ENCODE measurements around the gene FREM2.

FREM2 gene

DNA sequence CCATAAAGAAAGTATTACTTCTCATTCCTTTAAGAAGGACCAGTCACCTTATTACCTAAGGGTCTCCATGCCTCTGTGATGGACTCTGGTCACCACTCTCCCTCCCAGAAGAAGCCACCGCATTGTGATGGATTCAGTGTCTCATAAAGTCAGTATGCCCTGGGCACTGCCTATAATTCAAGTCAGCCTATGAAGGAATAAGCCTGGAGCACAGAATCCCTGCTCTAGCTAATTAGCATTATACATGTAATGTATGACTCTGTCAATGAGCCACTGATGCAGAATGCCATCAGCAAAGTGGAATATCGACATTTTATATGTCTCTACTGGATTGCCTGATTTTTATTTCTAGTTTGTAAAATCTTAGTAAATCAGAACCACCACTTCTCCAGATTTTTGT is 14.9 kb upstream of the FREM2 start:
- Mint-ChIP-seq H3K27ac (no peak overlapping the region), H3K36me3 (no peaks in the 10 kb centered on the region), H3K9me3 (ENCODE audit: low read depth) (no peaks in the 10 kb centered on the region), H3K4me3 (no peak overlapping the region), H3K4me1 (ENCODE audit: low read depth) (no peaks in the 10 kb centered on the region), H3K27me3 (peaks cover 9% of the 10 kb centered on the region)

DNA sequence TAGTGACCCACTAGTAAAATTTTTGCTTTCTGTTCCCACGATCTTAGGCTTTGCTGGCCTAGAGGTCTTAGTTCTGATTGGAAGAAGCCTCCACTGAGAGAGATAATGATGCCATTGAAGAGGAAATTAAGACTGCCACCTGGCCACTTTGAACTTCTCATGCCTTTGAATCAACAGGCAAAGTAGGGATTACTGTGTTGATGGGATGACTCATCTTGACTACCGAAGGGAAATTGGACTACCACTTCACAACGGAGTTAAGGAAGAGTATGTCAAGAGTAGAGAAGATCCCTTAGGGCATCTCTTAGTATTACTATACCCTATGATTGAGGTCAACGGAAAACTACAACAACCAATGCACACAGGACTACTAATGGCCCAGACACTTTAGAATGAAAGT is 12.7 kb upstream of the FREM2 start:
- Mint-ChIP-seq H3K4me1 (ENCODE audit: low read depth) (no peaks in the 10 kb centered on the region), H3K27me3 (peaks cover 5% of the 10 kb centered on the region), H3K36me3 (no peaks in the 10 kb centered on the region), H3K4me3 (no peak overlapping the region), H3K9me3 (ENCODE audit: low read depth) (no peaks in the 10 kb centered on the region), H3K27ac (no peak overlapping the region)

DNA sequence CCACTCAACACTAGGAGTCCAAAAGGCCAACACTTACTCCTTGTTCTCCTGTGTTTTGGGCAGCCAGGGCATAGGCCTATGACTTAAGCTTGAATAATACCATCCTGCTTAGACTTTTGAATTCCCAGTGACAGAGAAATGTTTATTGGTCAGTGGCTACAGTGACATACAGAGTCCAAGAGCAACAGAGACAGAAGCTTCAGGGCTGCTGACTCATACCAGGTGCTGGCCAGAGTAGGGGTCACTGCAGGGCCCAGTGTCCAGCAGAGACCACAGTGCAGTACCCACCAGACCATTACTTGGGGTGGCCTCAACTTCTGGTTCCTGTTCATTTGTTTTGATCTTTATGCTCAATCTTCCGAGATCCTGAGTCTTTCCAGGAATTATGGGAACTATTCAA is 6.0 kb upstream of the FREM2 start:
- no peak overlapping the region for H3K4me3 Mint-ChIP-seq
- H3K9me3 Mint-ChIP-seq (ENCODE audit: low read depth) = no peaks in the 10 kb centered on the region
- H3K27ac Mint-ChIP-seq = no peak overlapping the region
- H3K36me3 Mint-ChIP-seq = no peaks in the 10 kb centered on the region
- peaks cover 1% of the 10 kb centered on the region for H3K4me1 Mint-ChIP-seq (ENCODE audit: low read depth)
- H3K27me3 Mint-ChIP-seq = peaks cover 13% of the 10 kb centered on the region

GRCh38 chr13:38684714-38685113 is 2.2 kb upstream of the FREM2 start:
- Mint-ChIP-seq H3K27me3 (peaks cover 13% of the 10 kb centered on the region), H3K27ac (no peak overlapping the region), H3K36me3 (no peaks in the 10 kb centered on the region), H3K9me3 (ENCODE audit: low read depth) (no peaks in the 10 kb centered on the region), H3K4me1 (ENCODE audit: low read depth) (peaks cover 5% of the 10 kb centered on the region), H3K4me3 (no peak overlapping the region)

GRCh38 chr13:38685431-38685830 is 1.4 kb upstream of the FREM2 start:
- Mint-ChIP-seq H3K9me3 (ENCODE audit: low read depth) (no peaks in the 10 kb centered on the region), H3K27ac (no peak overlapping the region), H3K27me3 (peaks cover 13% of the 10 kb centered on the region), H3K4me3 (no peak overlapping the region), H3K36me3 (no peaks in the 10 kb centered on the region), H3K4me1 (ENCODE audit: low read depth) (peaks cover 5% of the 10 kb centered on the region)

DNA sequence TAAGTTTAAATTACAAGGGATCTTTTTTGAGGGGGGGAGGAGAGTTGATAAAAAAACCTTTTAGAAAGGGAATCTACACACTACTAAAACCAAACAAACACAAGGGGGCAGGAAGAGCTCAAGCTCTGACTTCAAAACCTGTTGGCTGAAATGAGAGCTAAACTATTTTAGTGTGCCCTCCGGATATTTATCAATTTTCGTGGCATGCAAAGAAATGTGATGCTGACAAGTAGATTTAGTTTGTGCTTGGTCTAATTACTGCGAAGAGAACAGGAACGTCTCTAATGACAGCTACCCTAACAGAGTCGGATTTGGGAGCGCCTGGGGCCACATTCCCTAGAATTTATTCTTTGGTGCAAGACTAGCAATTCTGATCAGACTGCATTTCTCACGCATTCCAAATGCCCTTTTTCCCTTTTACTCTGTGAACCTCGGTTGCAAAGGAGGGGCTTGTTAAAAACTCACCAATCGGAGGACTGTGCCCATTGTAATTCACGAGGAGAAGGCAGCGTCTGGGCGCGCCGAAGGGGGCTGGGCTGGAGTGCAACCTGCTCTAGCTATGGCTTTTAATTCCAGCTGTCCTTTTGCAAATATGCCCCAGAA is 802 bp upstream of the FREM2 start:
- Mint-ChIP-seq H3K36me3 (no peaks in the 10 kb centered on the region), H3K27ac (no peak overlapping the region), H3K27me3 (peaks cover 13% of the 10 kb centered on the region), H3K4me3 (no peak overlapping the region), H3K9me3 (ENCODE audit: low read depth) (no peaks in the 10 kb centered on the region), H3K4me1 (ENCODE audit: low read depth) (peaks cover 5% of the 10 kb centered on the region)

DNA sequence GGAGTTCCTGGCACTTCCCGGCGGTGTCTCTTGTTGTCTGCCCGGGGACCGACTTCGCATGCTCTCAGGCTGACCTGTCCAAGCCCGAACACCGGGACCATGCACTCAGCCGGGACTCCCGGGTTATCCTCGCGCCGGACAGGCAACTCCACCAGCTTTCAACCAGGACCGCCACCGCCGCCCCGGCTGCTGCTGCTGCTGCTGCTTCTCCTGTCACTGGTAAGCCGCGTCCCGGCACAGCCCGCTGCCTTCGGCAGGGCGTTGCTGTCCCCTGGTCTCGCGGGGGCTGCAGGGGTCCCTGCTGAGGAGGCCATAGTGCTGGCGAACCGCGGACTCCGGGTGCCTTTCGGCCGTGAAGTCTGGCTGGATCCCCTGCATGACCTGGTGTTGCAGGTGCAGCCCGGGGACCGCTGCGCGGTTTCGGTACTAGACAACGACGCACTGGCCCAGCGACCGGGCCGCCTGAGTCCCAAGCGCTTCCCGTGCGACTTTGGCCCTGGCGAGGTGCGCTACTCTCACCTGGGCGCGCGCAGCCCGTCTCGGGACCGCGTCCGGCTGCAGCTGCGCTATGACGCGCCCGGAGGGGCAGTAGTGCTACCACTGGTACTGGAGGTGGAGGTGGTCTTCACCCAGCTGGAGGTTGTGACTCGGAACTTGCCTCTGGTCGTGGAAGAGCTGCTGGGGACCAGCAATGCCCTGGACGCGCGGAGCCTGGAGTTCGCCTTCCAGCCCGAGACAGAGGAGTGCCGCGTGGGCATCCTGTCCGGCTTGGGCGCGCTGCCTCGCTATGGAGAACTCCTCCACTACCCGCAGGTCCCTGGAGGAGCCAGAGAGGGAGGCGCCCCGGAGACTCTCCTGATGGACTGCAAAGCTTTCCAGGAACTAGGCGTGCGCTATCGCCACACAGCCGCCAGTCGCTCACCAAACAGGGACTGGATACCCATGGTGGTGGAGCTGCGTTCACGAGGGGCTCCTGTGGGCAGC is 661 bp downstream of the FREM2 start:
- H3K9me3 Mint-ChIP-seq (ENCODE audit: low read depth) = no peaks in the 10 kb centered on the region
- H3K4me1 Mint-ChIP-seq (ENCODE audit: low read depth) = peaks cover 5% of the 10 kb centered on the region
- H3K27ac Mint-ChIP-seq = no peak overlapping the region
- peaks cover 13% of the 10 kb centered on the region for H3K27me3 Mint-ChIP-seq
- H3K4me3 Mint-ChIP-seq = no peak overlapping the region
- H3K36me3 Mint-ChIP-seq = no peaks in the 10 kb centered on the region

- Mint-ChIP-seq H3K4me1 (ENCODE audit: low read depth) (peaks cover 5% of the 10 kb centered on the region), H3K9me3 (ENCODE audit: low read depth) (no peaks in the 10 kb centered on the region), H3K27ac (no peak overlapping the region), H3K36me3 (no peaks in the 10 kb centered on the region), H3K27me3 (peaks cover 12% of the 10 kb centered on the region), H3K4me3 (no peak overlapping the region)
Observed at GRCh38 chr13:38688674-38689073, 1.8 kb downstream of the FREM2 start.

DNA sequence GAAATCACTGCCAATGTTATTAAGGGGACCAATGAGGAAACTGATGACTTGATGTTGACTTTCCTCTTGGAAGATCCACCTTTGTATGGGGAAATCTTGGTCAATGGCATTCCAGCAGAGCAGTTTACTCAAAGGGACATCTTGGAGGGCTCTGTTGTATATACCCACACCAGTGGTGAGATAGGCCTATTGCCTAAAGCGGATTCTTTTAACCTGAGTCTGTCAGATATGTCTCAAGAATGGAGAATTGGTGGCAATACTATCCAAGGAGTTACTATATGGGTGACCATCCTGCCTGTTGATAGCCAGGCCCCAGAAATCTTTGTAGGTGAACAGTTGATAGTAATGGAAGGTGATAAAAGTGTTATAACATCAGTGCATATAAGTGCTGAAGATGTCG is 3.4 kb downstream of the FREM2 start:
- H3K4me1 Mint-ChIP-seq (ENCODE audit: low read depth) = peaks cover 5% of the 10 kb centered on the region
- peaks cover 10% of the 10 kb centered on the region for H3K27me3 Mint-ChIP-seq
- H3K4me3 Mint-ChIP-seq = no peak overlapping the region
- H3K36me3 Mint-ChIP-seq = no peaks in the 10 kb centered on the region
- H3K27ac Mint-ChIP-seq = no peak overlapping the region
- no peaks in the 10 kb centered on the region for H3K9me3 Mint-ChIP-seq (ENCODE audit: low read depth)

- no peaks in the 10 kb centered on the region for H3K4me1 Mint-ChIP-seq (ENCODE audit: low read depth)
- no peak overlapping the region for H3K4me3 Mint-ChIP-seq
- no peaks in the 10 kb centered on the region for H3K27me3 Mint-ChIP-seq
- no peaks in the 10 kb centered on the region for H3K9me3 Mint-ChIP-seq (ENCODE audit: low read depth)
- no peak overlapping the region for H3K27ac Mint-ChIP-seq
- no peaks in the 10 kb centered on the region for H3K36me3 Mint-ChIP-seq
Observed at GRCh38 chr13:38693168-38693567, 6.3 kb downstream of the FREM2 start.

DNA sequence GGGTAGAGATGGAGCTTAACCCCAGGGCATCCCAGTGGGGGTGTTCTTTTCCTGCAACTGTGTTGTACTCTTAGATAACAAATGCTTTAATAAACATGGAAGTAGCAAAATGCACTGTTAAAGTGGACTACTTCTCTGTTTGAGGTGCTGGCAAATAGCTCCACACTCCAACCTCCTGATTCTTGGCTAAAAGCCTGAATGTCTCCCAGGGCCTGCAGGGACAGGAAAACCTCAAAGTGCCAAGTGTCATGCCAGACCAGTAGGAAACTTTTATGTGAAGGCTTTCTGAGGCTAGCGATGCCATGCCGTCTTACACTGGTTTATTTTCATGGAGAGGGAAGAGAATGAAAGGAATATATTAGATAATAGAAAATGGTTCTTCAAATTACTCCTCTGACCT is 6.8 kb downstream of the FREM2 start:
- no peak overlapping the region for H3K27ac Mint-ChIP-seq
- no peaks in the 10 kb centered on the region for H3K4me1 Mint-ChIP-seq (ENCODE audit: low read depth)
- no peak overlapping the region for H3K4me3 Mint-ChIP-seq
- no peaks in the 10 kb centered on the region for H3K27me3 Mint-ChIP-seq
- H3K36me3 Mint-ChIP-seq = no peaks in the 10 kb centered on the region
- no peaks in the 10 kb centered on the region for H3K9me3 Mint-ChIP-seq (ENCODE audit: low read depth)

DNA sequence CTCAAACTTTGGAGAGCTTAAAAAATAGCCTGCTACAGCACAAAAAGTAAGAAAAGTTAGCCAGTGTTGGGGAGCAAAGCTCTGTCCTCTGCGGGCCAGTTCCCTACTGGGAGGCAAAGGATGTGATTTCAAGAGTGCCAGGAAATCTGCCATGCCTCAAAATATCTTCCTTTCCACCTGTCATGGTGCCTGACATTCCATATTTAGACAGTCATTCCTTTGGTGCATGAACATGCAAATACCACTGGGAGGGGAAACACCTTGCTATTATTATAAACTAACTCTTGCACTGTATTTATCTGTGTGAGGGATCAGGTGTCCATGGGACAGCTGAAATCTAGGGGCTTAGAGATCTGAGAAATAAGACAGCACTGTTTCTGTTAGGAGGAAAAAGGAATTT is 10.3 kb downstream of the FREM2 start:
- H3K4me3 Mint-ChIP-seq = no peak overlapping the region
- no peaks in the 10 kb centered on the region for H3K4me1 Mint-ChIP-seq (ENCODE audit: low read depth)
- no peaks in the 10 kb centered on the region for H3K27me3 Mint-ChIP-seq
- H3K9me3 Mint-ChIP-seq (ENCODE audit: low read depth) = no peaks in the 10 kb centered on the region
- H3K27ac Mint-ChIP-seq = no peak overlapping the region
- no peaks in the 10 kb centered on the region for H3K36me3 Mint-ChIP-seq

DNA sequence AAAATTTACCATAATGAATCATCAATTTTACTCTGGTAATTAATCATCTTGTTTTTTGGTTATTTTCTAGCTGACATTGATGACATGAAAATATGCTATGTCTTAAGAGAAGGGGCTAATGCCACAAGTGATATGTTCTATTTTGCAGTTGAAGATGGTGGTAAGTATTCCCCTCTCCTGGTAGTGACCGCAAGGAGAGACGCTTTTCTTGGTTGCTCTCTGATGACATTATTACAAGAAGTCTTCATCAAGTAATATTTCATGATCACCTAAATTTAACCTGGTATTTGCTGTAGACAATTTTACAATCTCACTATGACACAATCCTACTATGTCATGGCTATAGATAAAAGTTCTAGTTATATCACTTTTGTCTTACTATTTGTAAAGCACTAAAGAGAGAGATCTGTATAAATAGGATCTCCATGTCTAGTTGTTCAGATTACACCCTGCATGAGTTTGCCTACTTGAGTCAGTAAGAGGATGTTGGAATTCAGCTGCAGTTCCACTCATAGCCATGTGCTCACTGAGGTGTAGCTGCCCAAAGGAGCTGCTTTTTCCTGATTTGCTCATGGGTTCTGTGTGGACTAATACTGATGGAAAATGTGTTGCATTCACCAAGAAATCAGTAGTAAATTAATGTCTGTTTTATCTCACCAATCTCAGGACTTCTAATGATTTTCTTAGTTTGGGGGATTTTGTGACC is 10.9 kb downstream of the FREM2 start:
- H3K27me3 Mint-ChIP-seq = no peaks in the 10 kb centered on the region

GRCh38 chr13:38700051-38700450 is 13.2 kb downstream of the FREM2 start:
- H3K4me3 Mint-ChIP-seq = no peak overlapping the region
- H3K27me3 Mint-ChIP-seq = no peaks in the 10 kb centered on the region
- H3K4me1 Mint-ChIP-seq (ENCODE audit: low read depth) = no peaks in the 10 kb centered on the region
- H3K36me3 Mint-ChIP-seq = no peaks in the 10 kb centered on the region
- H3K9me3 Mint-ChIP-seq (ENCODE audit: low read depth) = no peaks in the 10 kb centered on the region
- H3K27ac Mint-ChIP-seq = no peak overlapping the region

More for the DNA sequence above, 10.9 kb downstream of the FREM2 start:
- Mint-ChIP-seq H3K27ac (no peak overlapping the region), H3K36me3 (no peaks in the 10 kb centered on the region), H3K4me1 (ENCODE audit: low read depth) (no peaks in the 10 kb centered on the region), H3K4me3 (no peak overlapping the region), H3K9me3 (ENCODE audit: low read depth) (no peaks in the 10 kb centered on the region)

GRCh38 chr13:38702669-38703068 is 15.8 kb downstream of the FREM2 start:
- H3K36me3 Mint-ChIP-seq = no peaks in the 10 kb centered on the region
- H3K9me3 Mint-ChIP-seq (ENCODE audit: low read depth) = no peaks in the 10 kb centered on the region
- H3K27me3 Mint-ChIP-seq = no peaks in the 10 kb centered on the region
- no peaks in the 10 kb centered on the region for H3K4me1 Mint-ChIP-seq (ENCODE audit: low read depth)
- H3K27ac Mint-ChIP-seq = no peak overlapping the region
- H3K4me3 Mint-ChIP-seq = no peak overlapping the region
